Fibroblast of the conjunctiva (primary cell): ENCODE results near the gene RSRP1.

Source experiments
- DNase-seq: peaks from one replicate; pipeline ENCODE4 v3.0.0-alpha.2; 2010; ENCODE audit warnings: low read depth

The RSRP1 gene

GRCh38 chr1:25217598-25218232 lies 29.5 kb downstream of the RSRP1 start:
- no peak for DNase-seq

GRCh38 chr1:25217015-25217414 lies 30.2 kb downstream of the RSRP1 start:
- DNase-seq: no peak

GRCh38 chr1:25216123-25216522 lies 31.1 kb downstream of the RSRP1 start:
- DNase-seq: no peak

GRCh38 chr1:25212725-25213124 lies 34.5 kb downstream of the RSRP1 start:
- no peak for DNase-seq

- DNase-seq: no peak
Observed at GRCh38 chr1:25210728-25211127, 36.5 kb downstream of the RSRP1 start.

GRCh38 chr1:25209516-25209915 lies 37.7 kb downstream of the RSRP1 start:
- DNase-seq: no peak

- no peak for DNase-seq
Observed at GRCh38 chr1:25208561-25209222, 38.6 kb downstream of the RSRP1 start.

GRCh38 chr1:25208092-25208491 lies 39.2 kb downstream of the RSRP1 start:
- no peak for DNase-seq

- no peak for DNase-seq
Observed at GRCh38 chr1:25206201-25206600, 41.1 kb downstream of the RSRP1 start.

GRCh38 chr1:25205786-25206185 lies 41.5 kb downstream of the RSRP1 start:
- no peak for DNase-seq

- peak; percentile 43 for DNase-seq
Observed at GRCh38 chr1:25204797-25205480, 42.3 kb downstream of the RSRP1 start.

GRCh38 chr1:25201006-25201405 lies 46.2 kb downstream of the RSRP1 start:
- no peak for DNase-seq

- DNase-seq: no peak
Observed at GRCh38 chr1:25199819-25200620, 47.2 kb downstream of the RSRP1 start.

- no peak for DNase-seq
Observed at GRCh38 chr1:25198663-25199252, 48.5 kb downstream of the RSRP1 start.

- DNase-seq: no peak
Observed at GRCh38 chr1:25197982-25198662, 49.1 kb downstream of the RSRP1 start.

- no peak for DNase-seq
Observed at GRCh38 chr1:25197235-25197975, 49.8 kb downstream of the RSRP1 start.

GRCh38 chr1:25196830-25197229 lies 50.4 kb downstream of the RSRP1 start:
- DNase-seq: no peak

- no peak for DNase-seq
Observed at GRCh38 chr1:25195835-25196234, 51.4 kb downstream of the RSRP1 start.

GRCh38 chr1:25194572-25195020 lies 52.7 kb downstream of the RSRP1 start:
- no peak for DNase-seq

- no peak for DNase-seq
Observed at GRCh38 chr1:25194054-25194453, 53.2 kb downstream of the RSRP1 start.

GRCh38 chr1:25193229-25193628 lies 54.0 kb downstream of the RSRP1 start:
- no peak for DNase-seq
